Ammon's horn (tissue), 1 donor: ENCODE results near the gene NUDT3.

Experiments
- DNase-seq: peaks from one replicate; pipeline ENCODE4 v3.0.0-alpha.2; 2016; ENCODE audit warnings: low spot score

NUDT3 gene

DNA sequence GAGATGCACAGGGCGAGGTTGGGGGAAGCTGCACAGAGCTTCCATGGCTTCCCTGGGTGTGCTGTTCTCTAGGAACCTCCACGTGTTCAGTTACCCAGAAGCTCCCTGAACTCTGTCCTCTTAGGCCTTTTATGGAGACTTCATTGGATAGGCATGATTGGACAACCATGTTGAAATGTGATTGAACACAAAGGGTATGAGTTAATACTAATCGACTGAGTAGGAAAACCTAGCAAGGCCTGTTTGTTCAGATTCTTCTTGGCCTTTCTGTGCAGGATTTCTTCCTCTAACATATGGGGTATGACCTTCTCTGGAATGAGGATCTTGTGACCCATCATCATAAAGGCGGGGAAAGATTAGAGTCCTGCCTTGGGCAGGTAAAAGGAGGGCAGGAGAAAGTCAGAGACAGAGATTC is 73.0 kb downstream of the NUDT3 start:
- DNase-seq = no peak

DNA sequence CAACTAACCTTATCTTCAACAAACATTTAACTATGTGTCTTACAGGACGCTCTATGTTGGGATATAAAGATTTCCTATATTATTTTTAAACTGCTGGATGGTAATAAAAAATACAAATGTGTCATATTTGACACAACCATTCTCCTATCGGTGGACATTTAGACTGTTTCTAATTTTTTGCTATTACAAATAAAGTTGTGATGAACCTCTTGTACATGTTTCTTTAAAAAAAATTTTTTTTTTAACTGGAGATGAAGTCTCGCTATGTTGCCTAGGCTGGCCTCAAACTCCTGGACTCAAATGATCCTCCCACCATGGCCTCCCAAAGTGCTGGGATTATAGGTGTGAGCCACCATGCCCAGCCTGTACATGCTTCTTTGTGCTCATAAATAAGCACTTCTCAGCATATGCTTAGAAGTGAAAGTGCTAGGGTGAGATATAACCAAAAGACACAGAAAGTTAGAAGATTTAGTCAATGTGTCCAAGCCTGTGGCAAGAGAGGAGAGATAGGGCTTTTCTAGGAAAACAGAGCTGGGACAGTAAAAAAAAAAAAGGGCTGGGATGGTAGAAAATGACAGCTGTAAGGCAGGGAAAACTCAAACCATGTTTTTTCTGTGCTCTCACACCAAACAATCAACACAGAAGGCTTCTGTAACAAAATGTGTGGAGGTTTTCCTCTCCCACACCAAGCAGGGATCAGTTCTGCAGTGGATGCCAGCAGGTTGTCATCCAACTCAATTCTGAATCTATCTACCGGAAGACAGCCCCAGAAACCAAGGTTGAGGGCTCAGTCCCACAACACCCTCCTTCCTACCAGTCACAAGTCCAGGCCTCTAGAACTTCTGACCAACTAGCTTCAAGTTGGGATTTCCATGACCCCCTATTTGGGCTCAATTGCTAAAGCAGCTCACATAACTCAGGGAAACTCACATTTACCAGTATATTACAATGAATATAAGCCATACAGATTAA is 73.7 kb downstream of the NUDT3 start:
- DNase-seq = peak; percentile 38

DNA sequence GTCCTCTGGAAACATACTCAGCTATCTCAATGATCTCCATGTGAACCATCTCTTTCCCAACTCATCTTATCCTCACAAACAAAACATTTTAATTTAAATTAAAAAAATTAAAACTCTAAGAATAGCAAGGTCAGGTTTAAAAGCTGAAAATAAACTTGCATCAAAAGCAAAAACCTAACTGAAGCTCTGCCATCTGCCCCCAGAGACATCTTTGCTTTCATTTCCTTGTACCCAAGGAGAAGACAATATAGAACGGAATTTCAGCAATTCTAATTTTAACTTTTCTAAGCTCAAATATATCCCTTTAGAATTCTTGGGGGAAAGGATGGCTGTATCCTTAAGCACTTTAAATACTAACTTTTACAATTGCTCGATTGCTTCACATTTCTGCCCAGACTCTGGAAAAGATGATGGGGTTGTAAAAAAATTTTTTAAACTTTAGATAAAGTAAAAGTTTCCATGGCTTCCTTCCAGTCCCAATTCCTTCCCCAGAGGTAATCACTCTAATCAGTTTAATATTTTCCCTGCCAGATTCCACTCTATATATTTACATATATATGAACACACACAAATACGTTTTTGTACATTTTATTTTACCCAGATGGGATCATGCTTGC is 74.5 kb downstream of the NUDT3 start:
- no peak for DNase-seq

DNA sequence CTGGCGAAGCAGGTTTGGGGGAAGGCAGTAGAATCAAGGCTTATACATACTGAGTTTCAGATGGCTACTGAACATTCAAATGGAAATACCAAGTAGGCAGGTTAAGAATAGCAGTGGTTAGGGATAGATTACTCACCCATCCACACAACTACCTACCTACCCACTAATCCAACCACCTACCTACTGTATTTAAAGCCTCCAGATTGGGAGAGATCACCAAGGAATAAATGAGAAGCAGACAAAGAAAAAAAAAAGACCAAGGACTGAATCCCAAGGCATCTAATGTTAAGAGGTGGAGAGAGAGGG is 75.3 kb downstream of the NUDT3 start:
- DNase-seq = no peak

DNA sequence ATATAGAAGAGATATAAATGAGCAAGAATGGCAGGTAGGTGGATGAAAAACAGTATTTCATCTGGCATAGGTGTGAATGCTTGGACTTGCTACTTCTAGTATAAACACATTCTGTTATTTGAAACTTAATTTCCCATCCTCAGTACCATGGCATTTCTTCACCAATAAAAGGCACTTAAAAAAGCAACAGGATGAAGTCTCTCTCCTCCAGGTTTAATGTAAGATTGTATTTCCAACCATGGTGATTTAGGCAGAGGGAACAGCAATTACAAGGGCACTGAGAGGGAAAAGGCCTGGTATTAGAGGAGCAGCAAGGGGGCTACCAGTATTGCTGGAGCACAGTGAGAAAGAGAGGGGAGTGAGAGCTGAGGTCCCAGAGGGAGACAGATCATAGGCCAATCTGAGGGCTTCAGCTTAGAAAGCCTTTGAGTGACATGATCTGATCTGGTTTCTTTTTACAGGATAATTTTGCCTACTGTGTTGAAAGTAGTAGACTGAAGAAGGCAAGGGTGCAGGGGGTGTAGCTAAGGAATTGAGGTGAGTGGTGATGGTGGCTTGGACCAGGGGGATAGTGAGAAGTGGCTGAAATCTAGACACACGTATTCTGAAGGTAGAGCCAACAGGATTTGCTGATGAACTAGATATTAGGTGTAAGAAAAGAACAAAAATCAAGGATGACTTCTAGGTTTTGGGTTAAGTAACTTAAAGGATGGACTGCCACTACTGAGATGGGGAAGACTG is 75.9 kb downstream of the NUDT3 start:
- DNase-seq = no peak

DNA sequence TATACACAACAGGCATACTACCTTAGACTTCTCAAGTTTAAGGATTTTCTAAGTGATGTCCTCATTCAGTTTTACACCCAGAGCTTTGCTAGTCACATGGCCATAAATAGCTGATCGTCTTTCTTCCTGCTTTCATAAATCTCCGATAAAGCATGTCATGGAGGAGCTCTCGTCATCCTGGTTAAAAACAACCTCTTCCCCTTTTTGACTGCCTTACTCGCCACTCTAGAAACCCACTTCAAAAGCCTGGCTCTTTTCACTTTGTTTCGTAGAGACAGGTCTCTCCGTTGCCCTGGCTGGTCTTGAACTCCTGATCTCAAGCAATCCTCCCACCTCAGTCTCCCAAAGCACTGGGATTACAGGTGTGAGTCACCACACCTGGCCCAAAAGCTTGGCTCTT is 76.7 kb downstream of the NUDT3 start:
- no peak for DNase-seq

DNA sequence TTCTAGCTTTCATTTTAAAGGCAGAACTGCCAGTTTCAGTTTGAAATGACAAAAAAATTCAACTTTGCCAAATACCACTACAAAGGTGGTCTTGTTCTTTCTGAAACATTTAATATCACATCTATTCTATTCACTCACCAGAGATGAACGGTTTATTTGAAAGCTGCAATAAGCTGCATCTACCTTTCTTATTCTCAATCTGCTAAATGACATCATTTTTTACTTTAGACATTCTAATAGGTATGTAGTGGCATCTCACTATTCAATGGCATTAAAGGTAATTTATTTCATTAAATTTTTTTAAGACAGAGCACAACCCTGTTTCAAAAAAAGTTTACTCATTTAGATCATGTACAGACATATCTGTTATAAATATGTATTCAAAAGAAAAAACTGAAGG is 77.2 kb downstream of the NUDT3 start:
- no peak for DNase-seq

GRCh38 chr6:34312259-34312658 is 80.2 kb downstream of the NUDT3 start:
- no peak for DNase-seq

GRCh38 chr6:34310817-34311216 is 81.7 kb downstream of the NUDT3 start:
- DNase-seq = no peak

DNA sequence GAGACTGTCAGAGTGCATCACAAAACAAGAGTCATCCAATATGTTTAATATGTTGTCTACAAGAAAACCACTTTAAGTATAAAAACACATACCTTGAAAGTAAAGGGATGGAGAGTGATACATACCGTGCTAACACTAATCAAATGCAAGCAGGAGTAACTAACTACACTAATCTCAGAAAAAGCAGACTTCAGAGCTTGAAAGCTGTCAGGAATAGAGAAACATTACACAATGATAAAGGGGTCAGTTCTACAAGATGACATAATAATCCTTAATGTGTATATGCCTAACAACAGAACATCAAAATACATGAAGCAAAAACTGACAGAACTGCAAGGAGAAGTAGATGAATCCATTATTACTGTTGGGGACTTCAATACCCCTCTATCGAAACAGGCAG is 84.0 kb downstream of the NUDT3 start:
- DNase-seq = no peak

DNA sequence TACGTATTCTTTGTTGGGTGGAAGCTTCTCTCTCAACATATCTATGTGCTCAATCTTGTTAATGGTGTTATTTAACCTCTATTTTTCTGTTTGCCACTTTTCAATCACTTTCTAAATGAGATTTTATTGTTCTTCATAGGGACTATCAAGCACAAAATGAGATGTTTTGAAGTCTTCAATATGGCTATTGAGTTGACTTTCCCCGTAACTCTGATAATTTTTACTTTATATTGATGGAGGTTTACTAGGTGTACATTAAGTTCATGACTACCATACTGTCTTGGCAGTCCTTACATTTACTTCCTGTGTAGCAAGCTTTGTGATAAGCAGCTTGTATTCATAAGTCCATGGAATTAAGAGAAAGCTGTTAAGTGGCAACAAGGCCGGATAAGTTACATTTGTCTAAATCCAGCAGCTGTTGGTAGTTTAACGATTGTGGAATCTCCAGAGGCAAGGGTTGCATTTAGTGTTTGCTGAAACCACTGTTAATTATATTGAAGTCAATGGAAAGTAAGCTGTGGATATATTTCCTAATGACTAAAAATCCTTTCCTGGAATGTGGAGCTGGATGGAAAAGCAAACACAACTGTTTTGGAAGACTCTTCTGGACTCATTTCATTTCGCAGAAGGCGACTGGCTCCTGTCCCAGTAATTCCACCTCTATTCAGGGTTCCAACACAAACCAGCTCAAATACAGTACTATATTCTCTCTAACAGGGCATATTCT is 86.3 kb downstream of the NUDT3 start:
- peak; percentile 51 for DNase-seq

- no peak for DNase-seq
These were observed 87.0 kb downstream of the NUDT3 start for GRCh38 chr6:34305497-34305896.

DNA sequence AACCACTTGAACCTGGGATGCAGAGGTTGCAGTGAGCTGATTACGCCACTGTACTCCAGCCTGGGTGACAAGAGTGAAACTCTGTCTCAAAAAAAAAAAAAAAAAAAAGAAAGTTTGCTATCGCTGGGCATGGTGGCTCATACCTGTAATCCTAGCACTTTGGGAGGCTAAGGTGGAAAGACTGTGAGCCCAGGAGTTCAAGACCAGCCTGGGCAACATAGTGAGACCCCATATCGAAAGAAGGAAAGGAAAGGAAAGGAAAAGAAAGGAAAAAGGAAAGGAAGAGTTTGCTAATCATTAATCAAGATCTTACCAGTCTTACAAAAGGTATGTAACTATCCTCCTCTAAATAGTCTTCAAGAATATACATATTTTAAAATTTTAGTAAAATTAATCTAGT is 88.3 kb downstream of the NUDT3 start:
- no peak for DNase-seq

- no peak for DNase-seq
These were observed 89.5 kb downstream of the NUDT3 start for GRCh38 chr6:34302929-34303328.

GRCh38 chr6:34301408-34301807 is 91.1 kb downstream of the NUDT3 start:
- peak; percentile 26 for DNase-seq

- peak; percentile 65 for DNase-seq
These were observed 92.1 kb downstream of the NUDT3 start for GRCh38 chr6:34300332-34300751.

- DNase-seq = no peak
These were observed 93.5 kb downstream of the NUDT3 start for GRCh38 chr6:34298941-34299340.

GRCh38 chr6:34295721-34296120 is 96.7 kb downstream of the NUDT3 start:
- no peak for DNase-seq

GRCh38 chr6:34292954-34293353 is 99.5 kb downstream of the NUDT3 start:
- no peak for DNase-seq

DNA sequence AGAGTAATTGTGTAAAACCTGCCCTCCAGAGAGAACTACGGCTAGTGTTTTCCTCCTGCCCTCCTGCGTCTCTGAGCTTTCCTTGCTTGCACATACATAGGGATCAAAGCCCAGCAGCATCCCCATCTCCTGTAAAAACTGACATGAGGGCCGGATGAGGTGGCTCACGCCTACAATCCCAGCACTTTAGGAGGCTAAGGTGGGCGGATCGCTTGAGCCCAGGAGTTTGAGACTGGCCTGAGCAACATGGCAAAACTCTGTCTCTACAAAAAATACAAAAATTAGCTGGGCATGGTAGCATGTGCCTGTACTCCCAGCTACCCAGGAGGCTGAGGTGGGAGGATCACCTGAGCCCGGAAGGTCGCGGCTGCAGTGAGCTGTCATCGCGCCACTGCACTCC is 103.3 kb downstream of the NUDT3 start:
- DNase-seq = no peak

GRCh38 chr6:34288581-34288980 is 103.9 kb downstream of the NUDT3 start:
- DNase-seq = no peak

DNA sequence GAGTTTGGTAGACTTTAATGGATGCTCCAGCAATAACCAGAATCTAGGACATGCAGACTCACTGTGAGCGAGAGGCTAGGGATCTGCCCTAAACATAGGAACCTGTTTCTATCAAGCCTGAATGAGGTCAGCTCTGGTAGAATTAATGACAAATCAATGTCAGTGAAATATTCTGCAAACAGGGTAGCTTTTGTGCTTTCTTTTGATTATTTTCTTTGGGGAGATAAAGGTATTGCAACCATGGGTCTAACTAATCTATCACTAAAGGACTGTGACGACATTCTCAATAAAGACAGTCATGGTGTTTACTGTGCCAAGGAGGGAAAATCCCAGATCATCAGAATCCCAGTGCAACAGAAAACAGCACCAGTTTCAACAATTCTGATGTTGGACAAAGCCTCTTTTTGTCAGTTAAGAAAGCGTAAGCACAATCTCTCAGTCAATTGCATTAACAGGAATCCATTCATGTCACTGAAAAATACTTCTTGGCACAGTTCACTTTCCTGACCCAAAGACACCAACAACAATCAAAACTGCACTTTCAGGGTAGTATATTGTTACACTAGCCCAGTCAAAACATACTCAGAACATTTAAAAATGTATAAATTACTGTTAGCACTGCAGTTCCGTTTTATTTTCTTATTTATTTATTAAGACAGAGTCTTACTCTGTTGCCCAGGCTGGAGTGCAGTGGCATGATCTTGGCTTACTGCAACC is 106.9 kb downstream of the NUDT3 start:
- peak; percentile 72 for DNase-seq
